SK-N-SH (cell line): Measurements from ENCODE around the gene ENKUR.
"Not testable (repeated sequence)": the region's sequence is repeated elsewhere in the genome, so short reads cannot be mapped to it uniquely, and the experiment has no call there.

Experiments used
- ELF1 ChIP-seq: IDR thresholded peaks from 2 replicates; pipeline ENCODE4 v1.4.0; 2012
- EZH2phosphoT487 ChIP-seq: fragments of 200-600 bp; sonication (generic); IDR thresholded peaks from 2 replicates; pipeline ENCODE4 v1.6.1; 2017; ENCODE audit warnings: low read depth, mixed run types, mild to moderate bottlenecking, antibody characterized with exemption, moderate library complexity, borderline replicate concordance
- SIN3A ChIP-seq: IDR thresholded peaks from 2 replicates; pipeline ENCODE4 v1.6.1; 2012; ENCODE audit warnings: low read depth, mild to moderate bottlenecking, low read length, moderate library complexity, borderline replicate concordance
- TEAD4 ChIP-seq: IDR thresholded peaks from 2 replicates; pipeline ENCODE4 v1.4.0; 2012; ENCODE audit warnings: mild to moderate bottlenecking, borderline replicate concordance; ENCODE audit not compliant: insufficient read depth
- YY1 ChIP-seq: IDR thresholded peaks from 2 replicates; pipeline ENCODE4 v1.4.0; 2012; ENCODE audit warnings: low read depth, mild to moderate bottlenecking
- TF ChIP-seq, protein P1 (sequence below): fragments of 200-600 bp; sonication (generic); IDR thresholded peaks from 2 replicates; pipeline ENCODE4 v1.6.1; 2017; ENCODE audit warnings: antibody characterized with exemption, mild to moderate bottlenecking, moderate library complexity
- TF ChIP-seq, protein P2 (sequence below): IDR thresholded peaks from 2 replicates; pipeline ENCODE4 v1.6.1; 2012; ENCODE audit warnings: mild to moderate bottlenecking, low read depth, low read length, moderate library complexity

DNA sequence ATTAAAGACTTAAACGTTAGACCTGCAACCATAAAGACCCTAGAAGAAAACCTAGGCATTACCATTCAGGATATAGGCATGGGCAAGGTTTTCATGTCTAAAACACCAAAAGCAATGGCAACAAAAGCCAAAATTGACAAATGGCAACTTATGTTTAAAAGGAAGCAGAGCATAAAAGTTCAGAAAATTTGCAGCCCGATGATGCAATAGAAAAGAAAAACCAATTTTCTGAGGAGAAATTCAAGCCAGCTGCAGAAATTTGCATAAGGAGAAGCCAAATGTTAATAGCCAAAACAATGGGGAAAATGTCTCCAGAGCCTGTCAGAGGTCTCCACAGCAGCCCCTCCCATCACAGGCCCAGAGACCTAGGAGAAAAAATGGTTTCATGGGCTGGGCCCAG lies 4.4 kb downstream of the ENKUR start:
- TF ChIP-seq TEAD4, ELF1, YY1, SIN3A, EZH2phosphoT487: not testable (repeated sequence)
- TF ChIP-seq, protein P1, sequence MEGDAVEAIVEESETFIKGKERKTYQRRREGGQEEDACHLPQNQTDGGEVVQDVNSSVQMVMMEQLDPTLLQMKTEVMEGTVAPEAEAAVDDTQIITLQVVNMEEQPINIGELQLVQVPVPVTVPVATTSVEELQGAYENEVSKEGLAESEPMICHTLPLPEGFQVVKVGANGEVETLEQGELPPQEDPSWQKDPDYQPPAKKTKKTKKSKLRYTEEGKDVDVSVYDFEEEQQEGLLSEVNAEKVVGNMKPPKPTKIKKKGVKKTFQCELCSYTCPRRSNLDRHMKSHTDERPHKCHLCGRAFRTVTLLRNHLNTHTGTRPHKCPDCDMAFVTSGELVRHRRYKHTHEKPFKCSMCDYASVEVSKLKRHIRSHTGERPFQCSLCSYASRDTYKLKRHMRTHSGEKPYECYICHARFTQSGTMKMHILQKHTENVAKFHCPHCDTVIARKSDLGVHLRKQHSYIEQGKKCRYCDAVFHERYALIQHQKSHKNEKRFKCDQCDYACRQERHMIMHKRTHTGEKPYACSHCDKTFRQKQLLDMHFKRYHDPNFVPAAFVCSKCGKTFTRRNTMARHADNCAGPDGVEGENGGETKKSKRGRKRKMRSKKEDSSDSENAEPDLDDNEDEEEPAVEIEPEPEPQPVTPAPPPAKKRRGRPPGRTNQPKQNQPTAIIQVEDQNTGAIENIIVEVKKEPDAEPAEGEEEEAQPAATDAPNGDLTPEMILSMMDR, result not testable (repeated sequence)
- TF ChIP-seq, protein P2, sequence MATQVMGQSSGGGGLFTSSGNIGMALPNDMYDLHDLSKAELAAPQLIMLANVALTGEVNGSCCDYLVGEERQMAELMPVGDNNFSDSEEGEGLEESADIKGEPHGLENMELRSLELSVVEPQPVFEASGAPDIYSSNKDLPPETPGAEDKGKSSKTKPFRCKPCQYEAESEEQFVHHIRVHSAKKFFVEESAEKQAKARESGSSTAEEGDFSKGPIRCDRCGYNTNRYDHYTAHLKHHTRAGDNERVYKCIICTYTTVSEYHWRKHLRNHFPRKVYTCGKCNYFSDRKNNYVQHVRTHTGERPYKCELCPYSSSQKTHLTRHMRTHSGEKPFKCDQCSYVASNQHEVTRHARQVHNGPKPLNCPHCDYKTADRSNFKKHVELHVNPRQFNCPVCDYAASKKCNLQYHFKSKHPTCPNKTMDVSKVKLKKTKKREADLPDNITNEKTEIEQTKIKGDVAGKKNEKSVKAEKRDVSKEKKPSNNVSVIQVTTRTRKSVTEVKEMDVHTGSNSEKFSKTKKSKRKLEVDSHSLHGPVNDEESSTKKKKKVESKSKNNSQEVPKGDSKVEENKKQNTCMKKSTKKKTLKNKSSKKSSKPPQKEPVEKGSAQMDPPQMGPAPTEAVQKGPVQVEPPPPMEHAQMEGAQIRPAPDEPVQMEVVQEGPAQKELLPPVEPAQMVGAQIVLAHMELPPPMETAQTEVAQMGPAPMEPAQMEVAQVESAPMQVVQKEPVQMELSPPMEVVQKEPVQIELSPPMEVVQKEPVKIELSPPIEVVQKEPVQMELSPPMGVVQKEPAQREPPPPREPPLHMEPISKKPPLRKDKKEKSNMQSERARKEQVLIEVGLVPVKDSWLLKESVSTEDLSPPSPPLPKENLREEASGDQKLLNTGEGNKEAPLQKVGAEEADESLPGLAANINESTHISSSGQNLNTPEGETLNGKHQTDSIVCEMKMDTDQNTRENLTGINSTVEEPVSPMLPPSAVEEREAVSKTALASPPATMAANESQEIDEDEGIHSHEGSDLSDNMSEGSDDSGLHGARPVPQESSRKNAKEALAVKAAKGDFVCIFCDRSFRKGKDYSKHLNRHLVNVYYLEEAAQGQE, result not testable (repeated sequence)
